Fibroblast of the aortic adventitia (primary cell): ENCODE results near the gene CSTPP1. TPM values are rescaled to one million over a fixed set of nuclear protein-coding genes. Genes with fewer than 3 reads are reported as not detected.

Experiments used
- DNase-seq: peaks from one replicate; pipeline ENCODE4 v3.0.0-alpha.2; 2010; ENCODE audit warnings: low read depth
- H3K4me3 ChIP-seq: 2 replicates; pipeline ENCODE4 v1.5.1; 2011; ENCODE audit warnings: low read depth, mild to moderate bottlenecking, control low read depth, low read length, moderate library complexity
- CTCF ChIP-seq: IDR thresholded peaks from 2 replicates; pipeline ENCODE4 v1.5.1; 2011; ENCODE audit warnings: mild to moderate bottlenecking, low read length, control low read depth, inconsistent platforms; ENCODE audit not compliant: insufficient read depth
- total RNA-seq: library from RNA; depleted of rRNA; stranded (reverse); fragments of >200 nt; gene quantifications from 2 replicates; pipeline ENCODE4 v1.2.3, GENCODE V29; 2012; ENCODE audit warnings: low replicate concordance

Gene CSTPP1
- total RNA-seq, 1 donor, result 34.9 TPM

- no peak overlapping the region for H3K4me3 ChIP-seq
- no peak for TF ChIP-seq CTCF
- DNase-seq, result no peak
These were observed 236.3 kb downstream of the CSTPP1 start for GRCh38 chr11:47172740-47173336.

- H3K4me3 ChIP-seq, result peak overlapping the region; percentile 98
- TF ChIP-seq CTCF, result no peak
- DNase-seq, result no peak
These were observed 239.3 kb downstream of the CSTPP1 start for GRCh38 chr11:47175746-47176327.

- H3K4me3 ChIP-seq, result peak within 1 kb of the TSS; percentile 98
- no peak for TF ChIP-seq CTCF
- DNase-seq, result peak; percentile 93
These were observed 240.0 kb downstream of the CSTPP1 start, which contains the start of gene ARFGAP2 for GRCh38 chr11:47176328-47177228. TSS of gene ARFGAP2 (minus strand) at chr11:47176879. CDS start at chr11:47176853, 26 bp downstream.

- peak; percentile 64 for TF ChIP-seq CTCF
- peak; percentile 81 for DNase-seq
- peak overlapping the region; percentile 68 for H3K4me3 ChIP-seq
These were observed 240.8 kb downstream of the CSTPP1 start for GRCh38 chr11:47177229-47177845.

GRCh38 chr11:47177846-47178245 is 241.3 kb downstream of the CSTPP1 start:
- no peak overlapping the region for H3K4me3 ChIP-seq
- no peak for TF ChIP-seq CTCF
- no peak for DNase-seq

- H3K4me3 ChIP-seq, result no peak overlapping the region
- TF ChIP-seq CTCF, result no peak
- no peak for DNase-seq
These were observed 241.8 kb downstream of the CSTPP1 start for GRCh38 chr11:47178316-47178715.
